GM18519 (cell line): ENCODE measurements around the gene METAP1D.
"Not testable (repeated sequence)": the region's sequence is repeated elsewhere in the genome, so short reads cannot be mapped to it uniquely, and the experiment has no call there.

Experiments
- ATAC-seq: cut with Tn5 transposase; IDR thresholded peaks from one replicate; pipeline ENCODE4 v1.9.1; 2021; ENCODE audit warnings: mild to moderate bottlenecking, moderate library complexity; ENCODE audit not compliant: unreplicated experiment, low FRiP score

Gene METAP1D

GRCh38 chr2:171995586-171995985, 4.2 kb upstream of the METAP1D start:
- no peak for ATAC-seq

- ATAC-seq = no peak
Measured at GRCh38 chr2:171996021-171996420, 3.7 kb upstream of the METAP1D start.

- not testable (repeated sequence) for ATAC-seq
Measured at GRCh38 chr2:171997031-171997430, 2.7 kb upstream of the METAP1D start.

GRCh38 chr2:171999161-171999560, 592 bp upstream of the METAP1D start:
- ATAC-seq = no peak

- no peak for ATAC-seq
Measured at GRCh38 chr2:172000696-172001361, 1.1 kb downstream of the METAP1D start.

- ATAC-seq = no peak
Measured at GRCh38 chr2:172007372-172007771, 7.6 kb downstream of the METAP1D start.

GRCh38 chr2:172009823-172010222, 10.1 kb downstream of the METAP1D start:
- no peak for ATAC-seq

- no peak for ATAC-seq
Measured at GRCh38 chr2:172011812-172012575, 12.2 kb downstream of the METAP1D start.

GRCh38 chr2:172012677-172013391, 13.1 kb downstream of the METAP1D start:
- no peak for ATAC-seq

- no peak for ATAC-seq
Measured at GRCh38 chr2:172013396-172013795, 13.6 kb downstream of the METAP1D start.

GRCh38 chr2:172021074-172021931, 21.6 kb downstream of the METAP1D start:
- no peak for ATAC-seq

GRCh38 chr2:172021955-172022354, 22.2 kb downstream of the METAP1D start:
- ATAC-seq = no peak

- ATAC-seq = no peak
Measured at GRCh38 chr2:172031536-172031935, 31.8 kb downstream of the METAP1D start.

- ATAC-seq = no peak
Measured at GRCh38 chr2:172038121-172038520, 38.4 kb downstream of the METAP1D start.

GRCh38 chr2:172038604-172039003, 38.9 kb downstream of the METAP1D start:
- ATAC-seq = no peak

- ATAC-seq = no peak
Measured at GRCh38 chr2:172039011-172039704, 39.4 kb downstream of the METAP1D start.

- no peak for ATAC-seq
Measured at GRCh38 chr2:172040311-172040710, 40.6 kb downstream of the METAP1D start.

GRCh38 chr2:172046080-172046678, 46.4 kb downstream of the METAP1D start:
- no peak for ATAC-seq

- ATAC-seq = no peak
Measured at GRCh38 chr2:172046866-172047565, 47.3 kb downstream of the METAP1D start.
